ENCODE results near the gene JAZF1. TPM values are rescaled to one million over a fixed set of nuclear protein-coding genes. Genes with fewer than 3 reads are reported as not detected.

JAZF1 gene
- total RNA-seq, 1 donor from 2014 or later, result 42.5 TPM

- no peak for DNase-seq (ENCODE audit: low spot score)
- intact Hi-C loops (cut with DNase I), result no loop called here
These were observed 177.2 kb downstream of the JAZF1 start for GRCh38 chr7:28003408-28003807.

- intact Hi-C loops (cut with DNase I), result no loop called here
These were observed 178.0 kb downstream of the JAZF1 start for GRCh38 chr7:28002638-28003037.

DNA sequence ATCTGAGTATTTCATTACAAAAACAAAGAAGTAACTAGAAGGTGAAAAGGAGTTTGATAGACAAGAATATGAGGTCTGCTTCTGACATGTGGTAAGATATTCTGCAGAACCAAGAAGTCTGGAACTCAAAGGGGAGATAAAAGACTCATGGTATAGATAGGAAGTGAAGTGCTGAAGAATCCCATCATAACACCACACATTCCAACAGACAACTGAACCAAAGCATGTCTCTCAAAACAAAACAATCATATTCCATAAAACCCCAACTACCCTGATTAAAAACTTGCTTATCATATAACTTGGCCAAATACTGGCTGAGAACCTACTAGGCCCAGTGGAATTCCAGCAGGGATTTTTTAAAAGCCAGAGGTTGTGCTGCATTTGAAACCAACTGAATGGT is 178.7 kb downstream of the JAZF1 start:
- intact Hi-C loops (cut with DNase I), result no loop called here
- no peak for DNase-seq (ENCODE audit: low spot score)

More at GRCh38 chr7:28002638-28003037, 178.0 kb downstream of the JAZF1 start:
- DNase-seq (ENCODE audit: low spot score), result no peak

DNA sequence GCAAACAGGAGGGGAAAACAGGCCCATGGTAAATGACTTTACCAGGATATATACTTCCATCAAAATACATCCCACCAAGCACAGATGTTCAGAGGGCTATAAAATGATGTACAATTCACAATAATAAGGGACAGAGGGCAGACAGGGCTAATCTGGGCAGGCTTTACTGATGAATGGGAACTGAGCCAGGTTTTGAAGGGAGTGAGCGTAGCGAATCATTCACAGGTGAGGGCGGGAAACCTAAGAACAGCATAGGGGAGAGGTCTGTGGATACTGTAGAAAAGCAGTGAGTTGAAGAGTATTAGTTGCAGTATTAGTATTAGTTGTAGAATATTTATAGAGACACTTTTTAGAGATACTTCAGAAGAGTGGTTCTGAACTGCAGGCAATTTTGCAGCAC is 180.8 kb downstream of the JAZF1 start:
- no peak for DNase-seq (ENCODE audit: low spot score)
- intact Hi-C loops (cut with DNase I), result no loop called here

GRCh38 chr7:27998382-27998781 is 182.2 kb downstream of the JAZF1 start:
- intact Hi-C loops (cut with DNase I), result no loop called here
- DNase-seq (ENCODE audit: low spot score), result no peak

DNA sequence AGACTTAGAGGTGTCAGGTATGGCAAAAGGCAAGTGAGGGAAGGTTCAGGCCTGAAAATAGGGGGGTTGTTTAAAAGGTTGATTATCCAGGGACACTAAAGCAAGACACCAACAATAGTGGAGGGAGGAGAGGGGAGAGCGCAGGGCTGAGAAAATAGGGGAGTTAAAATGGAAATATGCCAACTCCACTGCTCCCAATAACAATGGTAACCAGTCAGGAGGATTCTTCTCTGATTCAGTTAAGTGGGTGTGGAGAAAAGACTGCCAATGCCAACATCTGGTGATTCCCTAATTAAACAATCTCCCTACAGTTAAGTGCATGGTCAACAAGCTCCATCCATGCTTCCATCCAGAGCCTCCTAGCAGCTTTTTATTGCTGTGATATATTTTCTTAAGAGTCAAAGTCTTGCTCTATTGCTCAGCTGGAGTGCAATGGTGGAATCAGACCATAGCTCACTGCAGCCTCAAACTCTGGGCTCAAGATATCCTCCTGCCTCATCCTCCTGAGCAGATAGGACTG is 183.3 kb downstream of the JAZF1 start:
- intact Hi-C loops (cut with DNase I), result no loop called here
- DNase-seq (ENCODE audit: low spot score), result no peak

DNA sequence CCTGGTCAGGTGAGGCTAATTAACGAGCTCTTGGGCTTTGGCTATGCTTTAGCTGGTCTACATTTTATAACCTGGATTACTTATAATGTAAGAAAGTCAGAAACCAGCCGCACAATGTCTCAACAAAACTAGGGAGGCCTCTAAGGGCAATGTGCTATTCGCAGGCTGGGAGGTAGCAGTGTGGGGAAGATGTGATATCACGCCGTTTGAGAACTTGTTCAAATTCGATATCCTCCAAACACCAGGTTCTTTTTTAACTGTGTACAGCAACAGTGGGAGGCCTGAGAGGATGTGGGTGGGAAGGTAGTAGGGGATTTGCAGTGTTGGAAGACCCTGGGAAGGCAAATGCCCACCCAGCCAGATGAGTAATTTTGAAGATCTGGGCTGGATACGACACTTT is 184.5 kb downstream of the JAZF1 start:
- DNase-seq (ENCODE audit: low spot score), result no peak
- intact Hi-C loops (cut with DNase I), result no loop called here

DNA sequence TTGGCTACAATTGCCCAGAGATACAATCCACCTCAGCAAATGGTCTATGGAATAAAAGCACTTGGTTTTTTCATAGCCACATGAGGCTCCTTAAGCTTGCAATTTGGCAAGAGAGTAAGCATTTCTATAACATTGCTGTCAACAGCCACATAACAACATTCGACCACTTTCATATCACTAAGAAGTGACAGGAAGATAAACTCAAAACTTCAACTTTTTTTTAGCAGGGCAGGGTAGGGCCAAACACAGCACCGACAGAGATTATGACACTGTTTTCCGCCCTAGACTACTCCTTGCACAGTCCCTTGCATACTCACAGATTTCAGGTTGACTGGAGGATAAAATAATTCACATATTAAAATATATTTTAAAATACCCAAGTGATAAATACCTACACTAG is 185.4 kb downstream of the JAZF1 start:
- intact Hi-C loops (cut with DNase I), result no loop called here

GRCh38 chr7:27994639-27995038 is 186.0 kb downstream of the JAZF1 start:
- DNase-seq (ENCODE audit: low spot score), result no peak
- intact Hi-C loops (cut with DNase I), result no loop called here

More for the DNA sequence above, 185.4 kb downstream of the JAZF1 start:
- DNase-seq (ENCODE audit: low spot score), result no peak

DNA sequence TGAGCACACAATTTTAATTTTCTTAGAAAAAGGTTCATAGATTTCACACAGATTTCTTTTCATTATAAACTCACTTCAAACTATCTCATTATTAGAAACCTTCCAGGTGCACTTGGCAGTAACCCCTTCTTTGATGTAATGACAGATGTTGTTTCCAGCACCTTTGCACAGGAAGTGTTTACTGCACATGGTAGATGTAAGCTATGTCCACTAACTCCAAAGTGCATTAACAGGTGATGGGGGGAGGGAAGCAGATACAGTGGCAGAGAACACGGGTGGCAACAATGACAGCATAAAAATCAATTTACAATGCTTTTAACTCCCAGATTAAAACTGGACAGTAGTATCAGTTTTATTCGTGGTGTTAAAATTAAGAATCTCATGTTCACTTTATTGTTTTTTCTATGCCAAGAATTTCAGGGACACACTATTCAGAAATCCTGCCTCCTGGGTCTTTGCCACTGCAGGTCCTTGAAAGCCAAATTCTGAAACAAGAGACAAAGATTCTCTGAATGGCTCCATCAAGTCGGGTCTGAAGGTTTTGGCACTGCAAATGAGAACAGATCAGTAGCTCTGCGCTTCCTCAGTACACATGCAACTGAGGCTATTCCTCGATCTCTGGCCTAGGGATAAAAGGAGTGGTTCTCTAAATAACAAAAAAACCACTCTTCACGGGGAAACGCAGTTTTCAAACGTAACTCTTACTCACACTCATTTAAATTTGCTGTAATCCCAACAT is 187.7 kb downstream of the JAZF1 start:
- intact Hi-C loops (cut with DNase I), result no loop called here
- DNase-seq (ENCODE audit: low spot score), result no peak

DNA sequence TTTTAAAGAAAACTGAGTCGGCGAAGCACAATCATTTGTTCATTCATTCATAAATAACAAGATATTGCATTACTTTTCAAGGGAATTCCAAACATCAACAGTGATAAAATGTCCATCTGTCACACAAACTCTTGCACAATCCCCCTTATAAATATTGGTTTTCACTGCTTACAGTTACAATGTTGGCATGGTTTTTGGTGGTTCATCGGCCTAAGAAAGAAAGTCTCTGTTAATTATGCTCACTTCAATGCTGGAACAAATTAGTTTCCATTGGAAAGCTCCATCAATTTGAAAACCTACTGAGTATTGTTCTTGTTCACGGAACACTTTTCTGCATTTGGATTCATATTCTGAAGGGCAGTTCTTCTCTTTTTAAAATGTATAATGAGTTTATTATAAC is 188.5 kb downstream of the JAZF1 start:
- no peak for DNase-seq (ENCODE audit: low spot score)
- intact Hi-C loops (cut with DNase I), result no loop called here

DNA sequence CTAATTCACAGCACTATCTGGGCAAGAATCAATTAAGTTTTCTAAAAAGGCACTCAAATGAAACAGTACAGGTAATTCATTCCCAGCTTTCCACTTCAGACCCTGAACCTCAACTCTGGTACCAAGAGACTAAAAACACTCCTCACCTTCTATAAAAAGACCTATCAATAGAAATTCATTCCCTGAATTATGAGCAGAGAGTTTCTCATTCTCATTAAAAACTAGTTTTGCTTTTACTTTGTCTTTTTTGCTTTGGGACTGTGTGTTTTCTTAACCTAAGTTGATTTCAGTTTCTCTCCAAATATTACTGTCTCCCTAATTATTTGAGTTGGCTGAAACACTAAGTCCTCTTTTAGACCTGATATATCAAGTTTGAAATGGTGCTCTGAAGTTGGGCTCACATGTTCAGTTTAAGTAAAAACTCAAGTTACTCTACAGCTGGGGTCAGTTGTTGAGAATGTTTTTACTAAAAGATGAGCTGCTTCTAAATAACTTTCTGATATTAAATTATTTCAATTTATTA is 189.5 kb downstream of the JAZF1 start:
- no peak for DNase-seq (ENCODE audit: low spot score)
- intact Hi-C loops (cut with DNase I), result no loop called here

DNA sequence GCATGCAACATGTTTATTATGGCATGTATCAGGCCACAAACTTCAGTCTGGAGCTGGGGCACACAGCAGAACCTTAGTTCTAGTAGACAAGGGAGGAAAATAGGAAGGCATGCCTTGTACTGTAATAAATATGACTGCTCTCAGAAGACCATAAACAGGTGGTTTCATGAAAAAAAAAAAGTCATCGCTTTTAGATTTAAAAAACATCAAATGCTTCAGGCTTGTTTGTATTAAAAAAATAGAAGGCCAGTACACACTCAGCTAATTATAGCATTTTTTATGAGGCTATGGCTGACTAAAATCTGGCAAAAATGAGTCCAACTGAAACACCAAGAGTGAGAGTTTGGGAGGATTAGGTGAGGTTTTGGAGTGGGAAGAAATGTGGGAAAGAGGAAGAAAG is 204.1 kb downstream of the JAZF1 start:
- DNase-seq (ENCODE audit: low spot score), result no peak
- intact Hi-C loops (cut with DNase I), result no loop called here

- intact Hi-C loops (cut with DNase I), result no loop called here
- DNase-seq (ENCODE audit: low spot score), result no peak
These were observed 207.0 kb downstream of the JAZF1 start for GRCh38 chr7:27973625-27974024.

DNA sequence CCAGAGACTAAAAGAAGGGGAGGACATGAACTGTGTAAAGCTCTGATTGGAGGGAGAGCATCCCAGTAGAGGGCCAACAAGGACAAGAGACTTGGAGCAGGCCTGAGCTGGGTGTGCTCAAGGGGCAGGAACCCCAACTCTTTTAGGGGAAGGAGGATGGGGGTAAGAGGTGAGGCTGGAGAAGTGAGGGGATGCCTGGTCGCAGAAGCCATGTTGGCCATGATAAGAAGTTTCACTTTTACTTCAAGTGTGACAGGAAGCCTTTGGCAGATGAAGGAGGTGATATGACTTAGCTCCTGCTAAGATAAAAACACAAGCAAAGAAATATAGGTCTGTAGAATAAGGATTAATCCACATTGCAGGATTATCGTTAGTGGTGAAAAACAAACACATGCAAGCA is 208.3 kb downstream of the JAZF1 start:
- no peak for DNase-seq (ENCODE audit: low spot score)
- intact Hi-C loops (cut with DNase I), result no loop called here

- no peak for DNase-seq (ENCODE audit: low spot score)
- intact Hi-C loops (cut with DNase I), result no loop called here
These were observed 209.3 kb downstream of the JAZF1 start for GRCh38 chr7:27971171-27971812.

DNA sequence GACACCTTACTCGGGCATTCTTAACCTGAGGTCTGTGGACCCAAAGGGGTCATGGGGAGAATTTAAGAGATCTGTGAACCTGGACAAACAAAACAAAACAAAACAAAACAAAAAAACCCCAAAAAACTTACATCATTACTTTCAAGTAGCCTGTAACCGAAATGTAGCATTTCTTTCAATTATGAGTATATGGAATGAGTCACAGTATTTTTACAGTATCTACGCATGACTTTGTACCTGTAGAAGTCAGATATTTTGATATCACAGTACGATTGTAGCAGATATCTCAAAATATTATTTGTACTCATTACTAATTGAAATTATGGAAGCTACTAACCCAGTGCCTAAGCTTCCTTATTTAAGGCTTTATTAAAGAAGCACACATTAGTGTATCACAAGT is 210.2 kb downstream of the JAZF1 start:
- DNase-seq (ENCODE audit: low spot score), result no peak
- intact Hi-C loops (cut with DNase I), result no loop called here

- no peak for DNase-seq (ENCODE audit: low spot score)
- intact Hi-C loops (cut with DNase I), result no loop called here
These were observed 211.2 kb downstream of the JAZF1 start for GRCh38 chr7:27969346-27969745.

DNA sequence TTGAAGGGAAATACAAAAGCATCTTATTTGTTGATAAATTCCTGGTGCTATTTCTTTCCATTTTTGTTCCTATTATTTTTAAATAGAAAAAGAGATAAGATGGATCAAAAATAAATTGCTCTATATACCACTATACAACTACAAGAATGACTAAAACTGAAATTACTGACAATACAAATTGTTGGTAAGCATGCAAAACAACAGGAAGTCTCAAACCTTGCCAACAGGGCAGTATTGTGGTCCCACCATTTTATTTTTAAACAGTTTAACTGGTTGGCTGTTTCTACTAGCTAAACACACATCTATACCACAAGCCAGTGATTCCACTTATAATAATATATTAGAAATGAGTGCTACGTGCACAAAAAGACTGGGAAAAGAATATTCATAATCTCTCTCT is 213.0 kb downstream of the JAZF1 start:
- DNase-seq (ENCODE audit: low spot score), result no peak
- intact Hi-C loops (cut with DNase I), result no loop called here

GRCh38 chr7:27966219-27966780 is 214.3 kb downstream of the JAZF1 start:
- DNase-seq (ENCODE audit: low spot score), result no peak
- intact Hi-C loops (cut with DNase I), result no loop called here

- DNase-seq (ENCODE audit: low spot score), result no peak
- intact Hi-C loops (cut with DNase I), result no loop called here
These were observed 214.9 kb downstream of the JAZF1 start for GRCh38 chr7:27965650-27966049.
